SK-N-SH treated with all-trans-retinoic acid at 6 μM for 48 hours (cell line): ENCODE results near the gene STC2.

Source experiments
- ATAC-seq: fragments of 200-7000 bp; cut with Tn5 transposase; 3 replicates; pipeline ENCODE4 v1.9.1; 2020; ENCODE audit warnings: mild to moderate bottlenecking, moderate library complexity
- BACH2 ChIP-seq: fragments of 250-450 bp; sonication (Bioruptor Pico); IDR thresholded peaks from 2 replicates; pipeline ENCODE4 v1.9.0; 2021; ENCODE audit warnings: mild to moderate bottlenecking, borderline replicate concordance
- CREB5 ChIP-seq: fragments of 250-450 bp; sonication (Bioruptor Pico); IDR thresholded peaks from 2 replicates; pipeline ENCODE4 v1.5.1; 2020; ENCODE audit warnings: low read depth, mild to moderate bottlenecking, moderate library complexity
- CSDC2 ChIP-seq: fragments of 250-450 bp; sonication (Bioruptor Pico); IDR thresholded peaks from 2 replicates; pipeline ENCODE4 v1.5.0; 2020; ENCODE audit warnings: mild to moderate bottlenecking, moderate library complexity
- CSRNP3 ChIP-seq: fragments of 250-450 bp; sonication (Bioruptor Pico); IDR thresholded peaks from 2 replicates; pipeline ENCODE4 v1.5.1; 2021; ENCODE audit warnings: mild to moderate bottlenecking, moderate library complexity
- ESRRG ChIP-seq: fragments of 250-450 bp; sonication (Bioruptor Pico); IDR thresholded peaks from 2 replicates; pipeline ENCODE4 v1.6.1; 2021; ENCODE audit warnings: mild to moderate bottlenecking
- GLIS3 ChIP-seq: fragments of 250-450 bp; sonication (Bioruptor Pico); IDR thresholded peaks from 2 replicates; pipeline ENCODE4 v1.5.0; 2020; ENCODE audit warnings: mild to moderate bottlenecking, moderate library complexity
- ISL1 ChIP-seq: fragments of 250-450 bp; sonication (Bioruptor Pico); IDR thresholded peaks from 2 replicates; pipeline ENCODE4 v2.1.2; 2022; ENCODE audit warnings: mild to moderate bottlenecking, moderate library complexity
- OSR1 ChIP-seq: fragments of 250-450 bp; sonication (Bioruptor Pico); IDR thresholded peaks from 2 replicates; pipeline ENCODE4 v1.8.0; 2022; ENCODE audit warnings: moderate library complexity, mild to moderate bottlenecking, inconsistent platforms
- PATZ1 ChIP-seq: fragments of 250-450 bp; sonication (Bioruptor Pico); IDR thresholded peaks from 2 replicates; pipeline ENCODE4 v1.8.0; 2020; ENCODE audit warnings: mild to moderate bottlenecking, moderate library complexity, borderline replicate concordance
- POU6F1 ChIP-seq: fragments of 250-450 bp; sonication (Bioruptor Pico); IDR thresholded peaks from 2 replicates; pipeline ENCODE4 v1.8.0; 2021; ENCODE audit warnings: low read depth, mild to moderate bottlenecking, moderate library complexity, borderline replicate concordance
- PPARA ChIP-seq: fragments of 250-450 bp; sonication (Bioruptor Pico); IDR thresholded peaks from 2 replicates; pipeline ENCODE4 v1.5.0; 2020; ENCODE audit warnings: mild to moderate bottlenecking, borderline replicate concordance
- TCF4 ChIP-seq: fragments of 250-450 bp; sonication (Bioruptor Pico); IDR thresholded peaks from 2 replicates; pipeline ENCODE4 v1.8.0; 2021; ENCODE audit warnings: mild to moderate bottlenecking, moderate library complexity, borderline replicate concordance
- TOX ChIP-seq: fragments of 250-450 bp; sonication (Bioruptor Pico); IDR thresholded peaks from 2 replicates; pipeline ENCODE4 v1.8.0; 2021; ENCODE audit warnings: mild to moderate bottlenecking, moderate library complexity, borderline replicate concordance
- TSHZ2 ChIP-seq: fragments of 250-450 bp; sonication (Bioruptor Pico); IDR thresholded peaks from 2 replicates; pipeline ENCODE4 v1.5.0; 2020; ENCODE audit warnings: mild to moderate bottlenecking, moderate library complexity
- ZC3H10 ChIP-seq: fragments of 250-450 bp; sonication (Bioruptor Pico); IDR thresholded peaks from 2 replicates; pipeline ENCODE4 v1.5.1; 2021; ENCODE audit warnings: mild to moderate bottlenecking, moderate library complexity
- ZFP30 ChIP-seq: fragments of 450-650 bp; formaldehyde crosslinking; IDR thresholded peaks from 2 replicates; pipeline ENCODE4 v1.5.0; 2022; ENCODE audit warnings: mild to moderate bottlenecking, moderate library complexity
- ZNF565 ChIP-seq: fragments of 450-650 bp; formaldehyde crosslinking; conservative IDR thresholded peaks from 2 replicates; pipeline ENCODE4 v1.5.0; 2020; ENCODE audit warnings: low read depth, mild to moderate bottlenecking, moderate library complexity
- ZNF70 ChIP-seq: fragments of 450-650 bp; formaldehyde crosslinking; IDR thresholded peaks from 2 replicates; pipeline ENCODE4 v1.5.0; 2020; ENCODE audit warnings: mild to moderate bottlenecking, moderate library complexity
- ZNF8 ChIP-seq: fragments of 450-650 bp; formaldehyde crosslinking; IDR thresholded peaks from 2 replicates; pipeline ENCODE4 v1.5.0; 2020; ENCODE audit warnings: mild to moderate bottlenecking, moderate library complexity

Gene STC2

GRCh38 chr5:173288632-173289031 lies 39.6 kb downstream of the STC2 start:
- ATAC-seq, result no peak
- TF ChIP-seq ISL1 (CRISPR knock-in tag) (no peak), ESRRG (CRISPR knock-in tag) (no peak), TCF4 (CRISPR knock-in tag) (no peak), PPARA (CRISPR knock-in tag) (no peak), GLIS3 (CRISPR knock-in tag) (no peak), TOX (no peak), TSHZ2 (CRISPR knock-in tag) (no peak), BACH2 (no peak), CREB5 (CRISPR knock-in tag) (no peak), ZC3H10 (CRISPR knock-in tag) (no peak), ZFP30 (no peak), CSRNP3 (CRISPR knock-in tag) (no peak), POU6F1 (CRISPR knock-in tag) (no peak), ZNF8 (CRISPR knock-in tag) (no peak), ZNF70 (CRISPR knock-in tag) (no peak), PATZ1 (CRISPR knock-in tag) (no peak), CSDC2 (CRISPR knock-in tag) (no peak), ZNF565 (CRISPR knock-in tag) (no peak), OSR1 (no peak)

GRCh38 chr5:173287086-173287485 lies 41.1 kb downstream of the STC2 start:
- ATAC-seq, result no peak
- TF ChIP-seq GLIS3 (CRISPR knock-in tag) (no peak), TOX (no peak), CSDC2 (CRISPR knock-in tag) (no peak), ESRRG (CRISPR knock-in tag) (no peak), POU6F1 (CRISPR knock-in tag) (no peak), ZNF70 (CRISPR knock-in tag) (no peak), CSRNP3 (CRISPR knock-in tag) (no peak), PPARA (CRISPR knock-in tag) (no peak), ZC3H10 (CRISPR knock-in tag) (no peak), ISL1 (CRISPR knock-in tag) (no peak), TSHZ2 (CRISPR knock-in tag) (no peak), ZFP30 (no peak), TCF4 (CRISPR knock-in tag) (no peak), PATZ1 (CRISPR knock-in tag) (no peak)
